Measurements from ENCODE around the gene INKA1.
"Not testable (repeated sequence)": the region's sequence is repeated elsewhere in the genome, so short reads cannot be mapped to it uniquely, and the experiment has no call there.

Gene INKA1

DNA sequence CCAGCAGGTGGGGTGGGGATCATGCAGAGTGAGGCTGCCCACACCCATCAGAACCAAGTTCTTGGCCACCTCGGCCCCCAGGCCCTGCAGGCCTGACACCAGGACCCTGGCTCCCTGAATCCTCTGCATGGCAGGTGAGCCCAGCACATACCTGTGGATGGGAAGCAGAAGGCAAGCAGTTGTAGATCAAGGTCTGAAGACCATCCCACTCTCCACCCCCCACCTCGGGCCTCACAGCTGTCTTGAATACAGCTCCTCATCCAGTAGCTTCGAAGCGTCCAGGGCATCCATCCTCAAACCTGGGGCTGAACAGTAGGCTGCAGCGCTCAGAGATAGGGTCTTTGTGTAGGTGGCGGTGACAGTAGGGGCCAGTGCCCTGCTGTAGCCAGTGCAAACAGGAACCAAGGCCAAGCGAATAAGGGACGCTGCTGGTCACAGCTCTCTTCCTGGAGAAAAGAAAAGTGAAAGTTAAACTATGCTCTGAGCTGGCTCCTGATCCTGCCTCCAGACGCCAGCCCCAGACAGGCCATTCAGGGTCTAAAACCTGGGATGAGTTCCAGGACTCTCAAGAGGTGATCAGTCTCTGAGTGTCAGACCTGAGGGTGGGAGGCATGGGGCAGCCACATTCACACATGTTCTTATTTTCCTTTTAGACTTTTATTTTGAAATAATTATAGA lies 10.6 kb downstream of the INKA1 start, which contains the start of gene UBA7:
UBA7 (minus strand) TSS at position 457 of the 678 bp plus-strand sequence; CDS start at position 291, 166 bp downstream.
- DNase-seq = peak; percentile 72

DNA sequence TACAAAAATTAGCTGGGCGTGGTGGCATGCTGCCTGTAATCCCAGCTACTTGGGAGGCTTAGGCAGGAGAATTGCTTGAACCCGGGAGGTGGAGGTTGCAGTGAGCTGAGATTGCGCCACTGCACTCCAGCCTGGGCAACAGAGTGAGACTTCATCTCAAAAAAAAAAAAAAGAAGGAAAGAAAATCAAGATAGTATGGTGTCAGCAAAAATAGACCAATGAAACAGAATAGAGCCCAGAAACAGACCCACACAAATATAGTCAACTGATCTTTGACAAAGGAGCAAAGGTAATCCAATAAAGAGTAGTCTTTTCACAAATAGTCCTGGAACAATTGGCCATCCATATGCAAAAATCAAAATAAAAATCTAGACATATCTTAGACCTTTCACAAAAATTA lies 20.1 kb downstream of the INKA1 start:
- DNase-seq = not testable (repeated sequence)

DNA sequence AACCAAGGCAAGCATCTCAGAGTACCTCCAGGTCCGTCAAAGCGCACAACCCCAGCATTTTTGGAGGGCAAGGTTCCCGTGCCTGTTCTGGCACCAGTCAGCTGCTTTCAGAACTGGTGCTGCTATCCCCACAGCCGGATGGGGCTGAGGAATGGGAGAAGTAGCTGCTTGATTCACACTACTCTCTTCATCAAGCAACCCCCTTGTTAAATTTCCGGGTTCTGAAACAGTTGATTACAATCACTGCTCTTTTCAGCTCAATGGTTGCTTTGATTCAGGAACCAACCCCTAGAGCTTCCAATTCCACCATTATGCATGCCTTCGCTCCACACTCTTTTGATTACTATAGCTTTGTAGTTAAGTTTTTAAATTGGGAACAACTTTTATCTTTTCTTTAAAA lies 23.0 kb downstream of the INKA1 start:
- no peak for DNase-seq

DNA sequence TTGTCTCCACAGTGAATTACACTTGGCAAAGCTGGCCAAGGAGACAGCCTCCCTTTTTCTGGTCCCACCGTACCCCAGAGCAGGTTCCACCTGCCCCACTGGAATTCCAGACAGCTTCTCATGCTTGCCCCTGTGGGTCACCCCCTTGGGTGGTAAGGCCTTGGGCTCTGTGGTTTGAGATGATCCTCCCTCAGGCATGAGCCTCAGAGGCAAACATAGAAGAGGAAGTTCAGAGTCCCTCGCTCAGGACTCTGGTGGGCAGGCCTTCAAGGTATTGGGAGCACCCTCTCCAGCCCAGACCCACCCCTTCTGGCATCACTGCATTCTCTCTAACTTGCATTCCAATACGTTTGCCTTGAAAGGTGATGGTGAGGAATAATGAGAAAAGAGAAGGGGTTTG lies 28.3 kb downstream of the INKA1 start:
- no peak for DNase-seq

DNA sequence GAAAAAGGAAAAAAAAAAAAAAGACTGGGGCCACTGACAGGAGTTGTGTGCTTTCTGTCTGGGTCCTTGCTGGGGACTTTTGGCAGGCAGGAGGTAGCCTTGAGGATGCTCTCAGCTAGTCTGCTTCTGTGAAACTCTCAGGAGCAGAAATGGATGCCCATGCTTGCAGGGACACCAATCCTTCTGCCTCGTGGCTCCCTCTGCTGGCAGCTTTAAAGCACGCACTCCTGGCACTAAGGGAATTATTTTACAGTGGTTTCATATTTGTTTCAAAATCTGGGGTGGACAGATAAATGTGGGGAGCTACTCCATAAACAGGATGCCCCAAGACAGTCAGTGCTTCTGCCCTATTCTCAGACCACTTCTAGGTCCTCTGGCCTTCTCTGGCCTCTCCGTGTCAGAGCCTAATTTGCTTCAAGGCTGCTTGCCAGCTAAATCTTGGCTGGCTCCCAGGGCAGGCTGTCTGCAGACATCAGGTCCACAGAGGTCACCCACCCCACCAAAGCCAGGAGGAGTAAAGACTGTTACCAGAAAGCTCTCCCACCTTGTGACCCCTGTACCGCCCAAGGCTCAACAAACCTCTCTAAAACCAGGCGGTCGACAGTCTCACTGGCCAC lies 36.2 kb downstream of the INKA1 start:
- DNase-seq = peak; percentile 92

DNA sequence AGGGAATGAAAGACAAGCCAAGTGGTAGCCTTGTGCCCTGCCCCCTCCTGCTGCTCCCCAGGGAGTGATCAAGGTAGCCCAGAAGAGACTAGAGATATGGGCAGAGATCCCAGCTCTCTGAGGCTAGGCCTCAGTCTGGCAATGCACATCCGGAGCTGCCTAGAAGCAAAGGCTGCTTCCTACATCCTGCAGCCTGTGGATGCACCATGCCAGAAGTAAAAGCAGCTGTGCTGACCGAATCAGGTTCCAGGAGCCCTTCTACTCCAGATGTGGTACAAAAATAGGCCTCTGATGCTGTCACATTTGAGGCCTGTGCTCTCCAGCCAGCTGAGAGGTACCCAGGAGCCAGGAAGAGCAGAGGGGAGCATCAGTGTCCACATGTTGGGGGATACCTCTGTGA lies 37.3 kb downstream of the INKA1 start:
- DNase-seq = no peak

DNA sequence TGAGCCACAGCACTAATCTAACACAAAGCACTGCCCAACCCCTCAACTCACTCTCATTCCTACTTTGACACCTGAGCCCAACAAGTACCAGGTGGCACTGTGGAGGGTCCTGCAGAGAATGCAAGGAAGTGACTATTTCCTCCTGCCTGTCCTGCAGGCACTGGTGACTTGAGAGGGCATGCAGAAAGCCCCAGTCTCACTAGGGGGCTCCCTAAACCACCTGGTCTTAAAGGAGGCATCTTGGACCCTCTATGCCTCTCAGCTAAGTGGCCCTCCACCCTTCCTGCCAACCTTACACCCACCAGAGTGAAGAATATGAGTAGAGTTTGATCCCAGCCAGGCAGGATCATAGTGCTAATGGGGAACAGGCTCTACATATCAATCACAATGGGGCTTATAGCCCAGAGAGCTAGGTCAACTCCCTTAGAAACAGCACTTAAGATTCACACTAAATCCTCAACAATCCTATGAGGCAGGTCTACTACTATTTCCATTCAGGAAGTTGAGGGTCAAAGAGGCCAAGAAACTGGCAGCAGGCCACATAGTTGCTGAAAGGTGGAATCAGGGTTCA lies 38.1 kb downstream of the INKA1 start:
- DNase-seq = no peak

DNA sequence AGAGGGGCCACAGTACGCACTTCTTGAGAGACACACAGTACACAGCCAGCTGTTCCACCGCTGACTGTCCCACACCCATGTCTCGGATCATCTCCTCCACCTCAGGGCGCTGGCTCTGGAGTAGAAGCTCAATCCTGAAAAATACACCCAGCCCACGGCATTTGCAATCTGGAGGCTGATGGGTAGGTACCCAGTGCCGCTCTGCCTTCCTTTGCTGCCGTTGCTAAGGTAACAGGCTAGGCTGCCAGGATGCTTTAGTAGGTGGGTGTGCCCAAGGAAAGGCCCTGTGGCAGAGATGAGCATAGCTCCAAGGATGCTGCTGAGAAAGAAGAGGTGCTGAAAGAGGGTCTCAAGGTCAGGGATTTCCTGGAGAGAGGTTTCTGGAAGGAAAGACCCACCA lies 38.7 kb downstream of the INKA1 start:
- no peak for DNase-seq

DNA sequence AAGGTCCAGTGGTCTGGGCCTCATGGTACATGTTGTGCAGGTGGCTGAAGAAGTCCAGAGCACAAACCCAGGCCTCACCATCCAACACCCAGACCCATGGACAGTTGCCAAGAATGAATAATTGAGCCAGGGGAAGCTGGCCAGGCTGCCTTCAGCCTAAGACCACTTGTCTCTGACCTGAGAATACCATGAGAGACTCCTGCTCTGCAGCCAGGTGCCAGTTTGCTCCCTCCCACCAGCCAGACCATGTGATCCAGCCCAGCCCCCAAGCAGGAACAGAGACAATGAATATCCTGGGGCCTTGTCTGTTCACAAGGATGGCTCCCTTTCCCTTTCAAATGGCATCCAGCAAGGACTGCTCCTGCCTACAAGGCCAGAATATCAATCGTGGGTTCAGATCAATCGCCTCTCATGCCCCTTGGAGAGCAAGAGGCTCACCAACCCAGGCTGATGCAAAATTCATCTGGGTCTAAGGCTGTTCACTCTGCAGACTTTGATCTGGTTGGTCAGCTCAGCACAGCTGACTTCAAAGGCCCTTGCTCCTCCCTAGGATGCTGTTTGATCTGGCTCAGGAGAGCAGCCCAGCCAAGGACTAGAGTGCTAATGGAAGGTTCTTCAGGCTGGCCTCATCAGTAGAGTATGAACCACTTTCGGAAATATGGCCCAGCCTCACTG lies 39.9 kb downstream of the INKA1 start:
- no peak for DNase-seq

DNA sequence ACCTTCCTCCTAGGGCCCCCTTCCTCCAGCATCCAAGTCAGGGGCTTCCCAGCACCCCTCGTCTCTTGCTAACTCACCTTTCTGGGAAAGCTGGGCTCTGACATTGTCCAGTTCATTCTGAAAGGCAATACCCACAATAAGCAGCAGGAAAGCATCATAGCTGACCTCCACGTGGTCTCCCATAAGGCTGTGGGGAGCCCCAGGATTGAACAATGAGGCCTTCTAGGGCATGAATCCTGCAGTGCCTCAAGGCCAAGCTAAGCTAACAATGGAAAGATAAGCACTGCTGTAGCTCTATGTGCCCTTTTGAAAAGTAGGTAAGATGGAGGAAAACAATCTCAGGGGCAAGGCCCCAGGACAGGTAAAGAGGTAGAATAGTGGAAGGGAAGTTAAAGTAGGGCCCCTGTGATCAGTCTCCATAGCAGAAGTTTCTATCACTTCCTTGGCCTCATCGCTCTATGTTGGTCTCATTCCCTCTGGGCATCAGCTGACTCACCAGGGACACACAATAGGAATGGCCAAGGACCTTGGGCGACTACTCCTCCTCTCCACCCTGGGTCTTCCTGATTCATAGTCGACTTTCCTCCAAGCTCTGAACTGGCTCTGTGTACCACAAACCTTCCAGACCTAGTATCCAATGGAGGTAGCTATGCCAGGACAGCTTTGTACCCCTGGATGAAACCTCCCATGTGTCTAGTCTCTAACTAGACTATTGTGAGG lies 41.6 kb downstream of the INKA1 start:
- DNase-seq = no peak

DNA sequence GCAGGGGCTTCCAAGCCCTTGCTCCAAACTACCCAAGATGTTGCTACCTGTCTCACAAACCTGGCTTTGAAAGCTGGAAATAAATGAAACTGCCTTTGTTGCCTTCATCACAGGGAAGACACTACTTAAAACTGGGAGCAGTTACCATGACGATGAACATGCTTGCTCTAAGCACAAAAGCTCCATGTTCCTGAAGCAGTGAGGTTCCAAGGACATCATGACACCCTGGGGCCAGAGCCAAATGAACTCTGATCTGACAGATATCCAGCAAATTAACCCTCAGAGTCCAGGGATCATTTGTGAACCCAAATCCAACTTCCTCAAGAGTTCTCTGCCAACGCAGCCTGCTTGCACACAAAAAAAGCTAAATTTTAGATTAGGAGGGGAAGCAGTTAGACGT lies 42.6 kb downstream of the INKA1 start:
- no peak for DNase-seq
